ENCODE measurements around the gene UBR3.
"Not testable (repeated sequence)": the region's sequence is repeated elsewhere in the genome, so short reads cannot be mapped to it uniquely, and the experiment has no call there.

The UBR3 gene

DNA sequence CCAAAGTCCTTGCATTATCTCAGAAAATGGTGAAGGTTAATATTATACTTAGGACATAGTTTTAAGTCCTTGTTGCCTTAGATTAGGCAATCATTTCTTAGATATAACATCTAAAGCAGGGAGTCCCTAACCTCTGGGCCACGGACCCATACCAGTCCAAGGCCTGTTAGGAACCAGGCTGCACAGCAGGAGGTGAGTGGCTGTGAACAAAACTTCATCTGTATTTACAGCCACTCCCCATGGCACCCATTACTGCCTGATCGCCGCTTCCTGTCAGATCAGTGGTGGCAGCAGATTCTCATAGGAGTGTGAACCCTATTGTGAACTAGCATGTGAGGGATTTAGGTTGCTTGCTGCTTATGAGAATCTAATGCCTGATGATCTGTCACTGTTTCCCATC, 264.2 kb downstream of the UBR3 start:
- in situ Hi-C loops (cut with HindIII; ENCODE audit: low sequenced_read_pairs), result no loop called here

DNA sequence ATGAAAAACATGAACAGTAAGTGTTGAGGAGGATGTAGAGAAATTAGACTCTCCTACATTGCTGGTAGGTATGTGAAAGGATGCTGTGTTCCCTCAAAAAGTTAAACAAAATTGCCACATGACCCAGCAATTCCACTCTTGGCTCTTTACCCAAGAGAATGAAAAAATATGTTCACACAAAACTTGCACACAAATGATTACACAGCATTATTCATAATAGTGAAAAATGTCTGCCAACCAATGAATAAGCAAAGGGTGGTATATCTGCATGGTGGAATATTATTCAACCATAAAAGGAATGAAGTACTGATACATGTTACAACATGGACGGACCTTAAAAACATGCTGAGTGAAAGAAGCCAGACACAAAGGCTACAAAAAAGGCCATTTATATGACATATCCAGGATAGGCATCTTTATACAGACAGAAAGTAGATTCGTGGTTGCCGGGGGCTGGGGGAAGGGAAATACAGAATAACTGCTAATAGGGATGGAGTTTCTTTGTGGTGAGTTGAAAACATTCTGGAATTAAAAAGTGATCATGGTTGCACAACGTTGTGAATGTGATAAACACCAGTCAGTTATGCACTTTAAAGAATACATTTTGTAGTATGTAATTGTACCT, 265.3 kb downstream of the UBR3 start:
- in situ Hi-C loops (cut with HindIII; ENCODE audit: low sequenced_read_pairs), result no loop called here

DNA sequence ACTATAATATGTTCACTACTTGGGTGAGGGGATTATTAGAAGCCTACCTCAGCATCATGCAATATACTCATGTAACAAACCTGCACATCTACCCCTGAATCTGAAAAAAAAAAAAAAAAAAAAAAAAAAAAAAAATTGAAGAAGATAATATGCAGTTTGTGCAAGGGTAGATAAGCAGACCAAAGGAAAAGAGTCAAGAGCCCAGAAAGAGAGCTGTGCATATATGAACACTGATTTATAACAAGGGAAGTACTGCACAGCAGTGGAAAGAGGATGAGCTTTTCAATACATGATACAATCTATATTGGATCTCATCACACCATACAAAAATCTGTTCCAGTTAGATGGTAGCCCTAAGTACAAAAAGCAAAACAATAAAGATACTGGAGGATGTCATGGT, 268.1 kb downstream of the UBR3 start:
- in situ Hi-C loops (cut with HindIII; ENCODE audit: low sequenced_read_pairs), result no loop called here

DNA sequence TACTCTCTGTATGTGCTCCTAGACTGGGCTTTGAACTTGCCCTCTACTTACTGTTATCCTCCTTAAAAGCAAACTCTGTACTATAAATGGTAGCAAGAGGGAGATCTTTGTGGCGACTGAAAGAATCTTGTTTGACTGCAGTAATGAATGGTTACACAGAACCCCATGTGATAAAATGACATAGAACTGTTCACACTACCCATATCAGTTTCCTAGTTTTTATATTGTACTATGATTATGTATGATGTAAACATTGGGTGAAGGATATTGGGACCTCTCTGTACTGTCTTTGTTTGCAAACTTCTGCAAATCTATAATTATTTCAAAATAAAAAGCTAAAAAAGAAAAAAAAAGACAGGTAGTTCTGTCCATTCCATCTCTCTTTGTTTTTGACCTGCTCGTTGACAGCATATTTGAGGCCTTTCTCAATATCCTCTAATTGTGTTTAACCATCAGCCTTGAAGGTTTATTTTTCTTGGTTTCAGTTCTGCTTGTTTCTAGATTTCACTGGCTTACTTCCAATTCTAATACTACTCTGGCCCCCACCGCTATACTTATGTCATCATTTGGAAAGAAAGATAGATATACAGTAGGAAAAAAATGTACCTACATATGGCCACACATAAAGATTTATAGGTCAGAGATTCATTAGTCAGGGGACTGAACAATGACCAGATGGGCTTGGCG, 271.5 kb downstream of the UBR3 start:
- in situ Hi-C loops (cut with HindIII; ENCODE audit: low sequenced_read_pairs), result no loop called here

DNA sequence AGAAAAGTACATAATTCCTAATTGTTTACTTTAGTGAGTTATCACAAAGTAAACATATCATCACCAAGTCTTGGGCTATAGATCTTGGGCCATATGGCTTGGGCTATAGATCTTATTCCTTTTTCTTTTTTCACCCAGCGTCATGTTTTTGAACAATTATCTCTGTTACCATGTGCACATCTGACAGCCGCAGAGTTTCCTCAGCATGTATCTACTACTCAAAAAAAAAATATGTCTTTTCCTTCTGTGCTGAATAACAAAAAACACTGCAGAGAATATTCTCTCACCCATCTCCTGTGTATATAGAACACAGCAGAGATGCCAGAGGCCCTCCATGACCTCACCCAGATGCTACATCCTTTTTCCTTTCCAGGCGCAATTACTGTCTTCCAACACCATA, 274.5 kb downstream of the UBR3 start:
- in situ Hi-C loops (cut with HindIII; ENCODE audit: low sequenced_read_pairs), result no loop called here

DNA sequence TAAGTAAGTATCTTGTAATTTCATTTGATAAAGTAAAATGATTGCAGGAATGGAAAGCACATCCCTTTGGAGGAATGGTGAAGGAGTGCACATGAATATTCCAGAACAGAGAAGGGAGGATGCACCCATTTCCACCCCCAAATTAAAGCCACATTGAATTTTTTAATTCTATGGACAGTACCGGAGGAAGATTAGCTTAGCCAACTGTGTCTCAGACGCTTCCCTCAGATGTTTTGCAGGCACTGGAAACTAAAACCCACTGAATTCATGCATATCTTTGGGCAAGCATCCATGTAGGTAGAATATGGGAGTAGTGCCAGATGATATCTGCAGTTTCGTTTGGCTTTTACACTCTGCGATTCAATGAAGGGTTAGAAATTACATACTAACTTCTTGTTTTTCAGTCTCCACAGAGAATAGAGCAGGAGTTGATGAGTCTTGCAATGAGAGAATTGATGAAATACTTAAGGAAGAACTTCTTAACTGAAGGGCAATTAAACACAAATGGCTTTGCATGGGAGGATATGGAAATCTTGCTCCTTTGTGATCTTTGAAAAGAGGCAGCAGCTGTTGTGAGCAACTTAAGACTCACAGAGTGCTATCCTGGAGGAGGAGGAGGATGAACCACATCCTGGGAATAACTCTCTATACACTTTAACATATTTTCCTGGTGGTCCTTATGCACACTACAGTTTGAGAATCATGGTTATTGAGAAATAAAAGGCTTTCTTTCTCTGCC, 279.0 kb downstream of the UBR3 start:
- in situ Hi-C loops (cut with HindIII; ENCODE audit: low sequenced_read_pairs), result no loop called here

DNA sequence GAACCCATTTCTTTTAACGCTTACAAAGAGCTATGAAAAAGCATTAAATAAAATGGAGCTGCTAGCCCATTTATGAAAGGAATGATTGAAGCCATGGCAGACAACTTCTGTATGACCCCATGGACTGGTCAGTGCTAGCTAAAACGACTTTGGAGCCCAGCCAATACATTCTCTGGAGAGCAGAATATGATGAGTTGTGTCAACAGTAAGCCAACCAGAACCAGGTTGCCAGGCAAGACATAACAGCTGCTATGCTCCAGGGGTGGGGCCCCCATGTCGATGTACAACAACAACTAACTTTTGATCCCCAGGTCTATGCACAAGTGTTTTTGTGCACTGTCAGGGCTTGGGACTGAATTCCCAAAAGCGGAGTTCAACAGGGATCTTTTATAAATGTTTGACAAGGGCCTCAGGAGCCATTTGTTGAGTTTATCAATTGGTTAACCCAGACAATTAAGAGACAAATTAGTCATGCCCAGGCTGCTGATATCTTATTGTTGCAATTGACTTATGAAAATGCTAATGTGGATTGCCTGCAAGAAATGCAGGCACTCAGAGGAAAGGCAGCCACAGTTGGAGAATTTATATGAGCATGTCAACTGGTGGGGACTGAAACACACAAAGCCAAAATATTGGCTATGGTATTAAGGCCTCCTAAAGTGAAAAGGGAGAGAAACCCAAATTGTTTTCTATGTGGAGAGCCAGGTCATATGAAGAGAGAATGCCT, 286.1 kb downstream of the UBR3 start:
- in situ Hi-C loops (cut with HindIII; ENCODE audit: low sequenced_read_pairs), result no loop called here

DNA sequence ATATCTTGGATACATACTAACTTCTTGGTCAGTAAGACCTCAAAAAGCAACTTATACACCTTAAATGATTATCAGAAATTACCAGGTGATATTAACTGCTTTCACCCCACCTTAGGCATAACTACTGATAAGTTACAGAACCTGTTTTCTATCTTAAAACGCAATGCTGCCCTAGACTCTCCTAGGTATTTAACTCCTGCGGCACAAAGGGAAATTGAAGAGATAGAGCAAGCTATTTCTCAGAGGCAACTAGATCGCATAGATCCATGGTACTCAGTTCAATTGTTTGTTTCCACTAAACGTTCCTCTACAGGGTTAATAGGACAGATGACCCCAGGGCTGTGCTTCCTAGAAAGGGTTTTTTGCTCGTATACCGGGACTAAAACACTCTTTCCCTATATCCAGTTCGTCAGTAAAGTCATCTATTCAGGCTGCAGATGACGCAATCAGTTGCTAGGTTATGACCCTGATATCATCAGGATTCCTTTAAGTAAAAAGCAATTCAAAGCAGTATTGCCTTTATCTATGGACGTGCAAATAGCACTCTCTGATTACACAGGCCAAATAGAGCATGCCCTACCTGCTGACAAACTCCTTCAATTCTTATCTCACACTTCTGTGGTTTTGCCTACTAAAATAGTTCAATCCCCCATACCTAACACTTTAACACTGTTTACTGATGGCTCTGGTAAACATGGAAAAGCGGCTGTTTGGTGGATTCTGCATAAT, 288.4 kb downstream of the UBR3 start:
- in situ Hi-C loops (cut with HindIII; ENCODE audit: low sequenced_read_pairs), result no loop called here

DNA sequence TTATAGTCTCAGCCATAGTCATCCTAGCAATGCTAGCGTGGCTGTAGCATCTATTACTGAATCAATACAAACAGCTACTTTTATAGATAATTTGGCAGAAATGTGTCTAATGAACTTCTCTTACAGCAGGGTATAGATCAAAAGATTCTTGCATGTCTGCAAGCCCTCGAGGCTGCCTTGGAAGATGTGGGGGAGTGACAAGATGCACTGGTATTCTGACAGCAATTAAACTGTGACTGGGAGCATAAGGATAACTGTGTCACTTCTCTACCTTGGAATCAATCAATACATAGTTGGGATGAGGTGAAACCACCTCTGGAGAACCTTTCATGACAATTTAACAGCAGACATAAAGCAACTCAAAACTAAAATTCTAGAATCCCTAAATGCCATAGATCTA, 291.4 kb downstream of the UBR3 start:
- in situ Hi-C loops (cut with HindIII; ENCODE audit: low sequenced_read_pairs), result no loop called here

DNA sequence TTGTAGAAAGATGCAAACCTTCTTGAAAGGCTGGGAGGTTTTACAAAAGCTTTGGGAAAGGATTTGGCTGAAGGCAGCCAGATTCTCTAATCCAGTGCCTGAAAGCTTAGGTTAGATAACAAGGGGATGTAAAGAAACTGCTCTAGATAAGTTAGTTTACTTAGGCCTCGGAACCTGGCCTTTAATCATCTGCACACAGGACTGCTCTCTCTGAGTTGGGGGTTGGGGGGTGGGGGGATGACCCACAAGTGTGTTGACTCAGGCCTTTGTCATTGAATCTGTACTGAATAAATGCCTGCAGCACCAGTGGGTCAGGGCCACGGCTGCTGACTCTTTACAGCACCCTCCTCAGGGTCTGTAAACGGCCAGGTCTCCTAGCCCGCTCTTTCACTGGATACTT, 292.1 kb downstream of the UBR3 start:
- in situ Hi-C loops (cut with HindIII; ENCODE audit: low sequenced_read_pairs), result not testable (repeated sequence)

DNA sequence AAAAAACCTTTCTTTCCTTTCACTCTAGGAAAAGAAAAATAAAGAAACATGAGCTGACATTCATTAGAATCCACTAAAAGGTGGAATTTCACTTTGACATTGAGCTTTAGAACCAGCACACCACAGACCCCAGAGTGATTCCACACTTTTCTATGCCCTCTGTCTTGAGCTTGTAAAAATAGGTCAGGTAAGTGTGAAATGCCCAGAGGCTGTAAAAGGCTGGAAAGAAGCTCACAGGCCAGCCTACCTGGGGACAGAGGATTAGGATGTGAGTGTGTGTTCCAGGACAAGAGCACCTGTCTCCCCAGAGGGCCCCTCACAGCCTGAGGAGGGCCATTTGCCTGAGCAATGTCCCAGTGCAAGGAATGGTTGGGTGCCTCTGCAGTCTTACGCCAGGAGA, 294.4 kb downstream of the UBR3 start:
- in situ Hi-C loops (cut with HindIII; ENCODE audit: low sequenced_read_pairs), result no loop called here

DNA sequence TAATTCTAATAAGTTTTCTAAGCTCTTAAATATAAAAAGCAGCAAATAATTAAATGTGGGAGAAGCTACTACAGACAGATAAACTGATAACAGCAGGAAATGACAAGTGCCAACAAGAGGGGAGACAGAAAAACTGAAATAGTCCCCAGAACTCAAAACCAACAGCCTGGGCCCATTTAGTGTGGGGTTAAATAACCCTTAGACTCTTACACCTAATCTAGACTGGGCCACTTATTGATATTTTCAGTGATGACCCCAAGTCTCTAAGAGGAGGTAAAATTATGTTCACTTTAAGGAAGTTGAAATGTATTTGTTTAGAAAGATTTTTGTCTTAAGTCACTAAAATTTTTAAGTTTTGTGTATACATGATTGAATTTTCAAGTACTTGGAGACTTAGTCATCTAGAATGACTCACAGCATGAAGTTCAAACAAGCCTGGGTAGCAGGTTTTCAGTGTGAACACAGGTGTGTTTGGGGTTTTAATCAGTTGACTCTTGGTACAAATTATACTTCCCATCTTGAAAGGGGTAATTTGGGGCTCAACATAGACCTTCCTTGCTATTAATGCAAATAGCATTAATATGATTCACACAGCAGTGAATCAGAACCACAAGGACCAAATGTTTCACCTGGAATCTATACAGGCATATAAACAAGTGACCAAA, 295.8 kb downstream of the UBR3 start:
- in situ Hi-C loops (cut with HindIII; ENCODE audit: low sequenced_read_pairs), result no loop called here

DNA sequence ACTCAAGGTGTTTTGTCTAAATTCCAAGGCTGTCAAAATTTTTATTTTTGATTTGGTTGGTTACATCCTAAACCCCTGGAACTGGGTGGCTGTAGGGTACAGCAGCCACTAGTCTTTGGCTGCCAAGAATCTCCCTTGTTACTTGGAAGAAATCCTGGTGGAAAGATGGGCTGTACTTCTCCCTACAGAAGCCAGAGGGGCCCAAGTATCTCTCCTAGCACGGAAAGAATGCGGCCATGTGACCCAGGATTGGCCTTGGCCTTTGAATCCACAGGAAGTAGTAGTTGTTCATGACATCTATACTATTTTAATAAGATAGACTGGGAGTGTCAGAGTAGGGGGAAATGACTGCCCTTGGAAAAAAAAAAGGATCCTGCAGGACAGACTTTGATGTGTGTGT, 296.3 kb downstream of the UBR3 start:
- in situ Hi-C loops (cut with HindIII; ENCODE audit: low sequenced_read_pairs), result no loop called here

DNA sequence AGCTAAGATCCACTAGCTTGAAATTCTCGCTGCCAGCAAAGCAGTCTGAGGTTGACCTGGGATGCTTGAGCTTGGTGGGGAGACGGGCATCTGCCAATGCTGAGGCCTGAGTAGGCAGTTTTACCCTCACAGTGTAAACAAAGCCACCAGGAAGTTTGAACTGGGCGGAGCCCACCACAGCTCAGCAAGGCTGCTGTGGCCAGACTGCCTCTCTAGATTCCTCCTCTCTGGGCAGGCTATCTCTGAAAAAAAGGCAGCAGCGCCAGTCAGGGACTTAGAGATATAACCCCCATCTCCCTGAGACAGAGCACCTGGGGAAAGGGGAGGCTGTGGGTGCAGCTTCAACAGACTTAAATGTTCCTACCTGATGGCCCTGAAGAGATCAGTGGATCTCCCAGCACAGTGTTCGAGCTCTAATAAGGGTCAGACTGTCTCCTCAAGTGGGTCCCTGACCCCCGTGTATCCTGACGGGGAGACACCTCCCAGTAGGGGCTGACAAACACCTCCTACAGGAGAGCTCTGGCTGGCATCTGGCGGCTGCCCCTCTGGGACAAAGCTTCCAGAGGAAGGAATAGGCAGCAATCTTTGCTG, 299.0 kb downstream of the UBR3 start:
- in situ Hi-C loops (cut with HindIII; ENCODE audit: low sequenced_read_pairs), result not testable (repeated sequence)

Measured in endothelial cell of hepatic sinusoid (primary cell).